Amniotic stem cell (primary cell): Measurements from ENCODE around the gene ADD3.

ENCODE experiments used
- DNase-seq: peaks from one replicate; lab custom pipeline; 2025; lab: John Stamatoyannopoulos, UW

ADD3 gene

GRCh38 chr10:110067960-110068770 is 60.4 kb downstream of the ADD3 start:
- no peak for DNase-seq

DNA sequence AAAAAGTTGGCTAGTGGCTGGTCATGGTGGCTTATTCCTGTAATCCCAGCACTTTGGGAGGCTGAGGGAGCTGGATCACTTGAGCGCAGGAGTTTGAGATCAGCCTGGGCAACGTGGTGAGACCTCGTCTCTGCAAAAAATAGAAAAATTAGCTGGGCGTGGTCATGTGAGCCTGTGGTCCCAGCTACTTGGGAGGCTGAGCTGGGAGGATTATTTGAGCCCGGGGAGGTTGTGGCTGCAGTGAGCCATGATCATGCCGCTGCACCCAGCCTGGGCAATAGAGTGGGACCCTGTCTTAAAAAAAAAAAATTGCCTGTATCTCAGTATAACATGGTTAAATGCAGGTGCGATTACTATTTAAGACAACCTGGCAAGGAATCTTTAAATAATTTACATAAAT is 61.0 kb downstream of the ADD3 start:
- no peak for DNase-seq

GRCh38 chr10:110069502-110069982 is 61.8 kb downstream of the ADD3 start:
- no peak for DNase-seq

- no peak for DNase-seq
Measured at GRCh38 chr10:110073896-110074295, 66.1 kb downstream of the ADD3 start.

DNA sequence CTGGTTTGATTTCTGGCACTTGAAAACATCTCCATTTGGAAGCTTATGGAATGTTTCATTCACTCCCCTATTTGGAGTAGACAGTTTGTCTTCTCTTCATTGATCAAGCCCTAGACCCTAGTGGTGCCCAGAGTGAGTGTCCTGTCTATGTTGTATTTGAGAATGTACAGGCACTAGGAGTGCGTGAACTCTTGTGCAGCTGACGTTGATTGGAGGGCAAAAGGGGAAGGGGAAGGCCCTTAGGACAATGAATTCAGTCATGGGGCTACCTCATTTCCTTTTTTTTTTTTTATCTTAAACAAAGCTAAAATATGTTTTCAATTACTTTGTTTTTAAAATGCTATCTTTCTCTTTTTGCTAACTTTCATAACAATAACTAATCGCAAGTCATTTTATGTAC is 66.5 kb downstream of the ADD3 start:
- DNase-seq = no peak

DNA sequence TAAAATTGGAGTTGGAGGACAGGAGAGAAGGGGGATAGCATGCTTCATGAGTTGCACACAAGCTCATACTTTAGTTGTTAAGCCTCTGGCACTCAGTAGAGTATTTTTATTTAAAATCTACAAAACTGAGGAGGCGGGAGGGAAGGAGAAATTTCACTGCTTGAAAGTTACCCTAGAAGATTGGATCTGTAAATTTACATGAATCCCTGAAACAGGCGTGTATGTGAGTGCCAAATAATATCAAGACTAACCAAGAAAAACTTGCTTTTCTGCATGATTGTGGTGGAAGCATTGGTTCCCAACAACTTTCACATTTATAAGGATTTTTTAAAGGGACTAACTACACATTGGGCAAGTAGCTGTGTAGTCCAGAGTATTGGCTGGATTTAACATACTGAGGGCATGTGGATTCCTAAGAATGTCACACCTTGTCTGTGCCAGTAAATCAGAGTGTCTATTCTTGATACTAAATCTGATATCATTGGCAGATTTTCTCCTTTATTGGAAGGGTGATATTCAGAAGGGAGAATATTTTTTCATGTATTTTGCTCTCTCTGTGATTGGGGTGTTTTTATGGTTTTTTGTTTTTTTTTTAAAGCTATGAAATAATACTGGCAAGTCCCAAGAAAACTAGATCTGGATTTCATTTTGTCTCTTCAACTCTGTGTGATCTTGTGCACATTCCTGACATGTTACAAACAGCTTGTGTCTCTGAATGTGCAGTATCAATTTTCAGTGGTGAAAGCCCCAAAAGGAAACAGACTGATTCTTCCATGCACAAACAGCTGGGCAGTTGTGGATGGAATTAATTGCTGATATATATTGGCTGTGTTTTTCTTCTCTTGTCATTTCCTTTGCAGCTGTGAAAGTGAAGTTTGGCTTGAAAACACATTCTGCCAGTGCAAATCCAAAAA is 67.2 kb downstream of the ADD3 start:
- DNase-seq = peak; percentile 74

DNA sequence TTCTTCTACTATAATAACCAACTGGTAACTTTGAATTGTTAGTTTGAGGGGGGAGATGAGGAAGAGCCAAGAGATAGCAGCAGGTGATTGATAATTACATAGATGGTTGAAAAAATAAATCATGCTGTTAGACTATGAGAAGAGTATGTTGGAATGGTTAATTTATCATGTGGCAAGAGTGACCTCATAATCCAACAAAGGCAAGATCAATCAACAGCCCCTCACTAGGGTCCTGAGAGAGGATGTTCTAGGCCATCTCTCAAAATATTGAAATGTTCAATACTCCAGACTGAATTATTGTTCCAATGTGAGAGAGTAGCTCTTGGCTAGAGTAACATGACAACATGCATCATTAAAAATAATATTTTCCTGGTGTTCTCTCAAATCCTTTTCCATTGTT is 67.9 kb downstream of the ADD3 start:
- DNase-seq = no peak

DNA sequence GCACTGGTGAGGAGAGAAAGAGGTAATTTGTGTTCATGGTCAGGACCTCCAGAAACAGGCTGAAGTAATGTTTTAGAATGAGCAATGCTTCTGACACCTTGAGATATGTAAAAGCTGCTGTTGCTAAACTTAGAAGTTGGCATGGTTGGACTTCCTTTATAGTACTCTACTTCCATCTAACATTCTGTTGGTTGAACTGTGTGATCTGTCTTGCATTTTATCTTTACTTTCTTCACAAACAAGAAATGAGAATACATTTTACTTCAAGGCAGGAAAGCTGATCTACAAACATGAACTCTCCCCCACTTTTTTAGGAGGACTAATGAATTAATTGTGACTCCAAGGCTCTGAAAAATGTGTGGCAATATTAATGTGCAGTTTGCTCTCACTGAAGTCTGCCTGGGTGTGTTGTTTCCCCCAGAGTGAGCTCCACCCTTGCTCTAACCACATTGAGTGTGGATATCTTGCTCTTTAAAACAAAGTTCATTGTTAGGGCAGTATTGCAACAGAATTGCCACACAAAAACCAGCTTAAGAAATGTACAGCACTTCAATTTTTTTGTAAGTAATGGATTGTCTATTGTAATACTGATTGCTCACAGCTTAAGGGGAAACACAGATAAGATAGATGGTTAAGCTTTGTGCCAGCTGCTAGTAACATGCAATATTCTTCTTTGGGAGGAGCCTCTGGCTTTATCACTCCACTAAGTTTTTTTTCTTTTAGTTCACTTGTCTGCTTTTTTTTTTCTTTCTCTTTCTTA is 69.0 kb downstream of the ADD3 start:
- DNase-seq = peak; percentile 18

GRCh38 chr10:110077436-110078130 is 69.8 kb downstream of the ADD3 start:
- DNase-seq = no peak

- no peak for DNase-seq
Measured at GRCh38 chr10:110078317-110078716, 70.5 kb downstream of the ADD3 start.

DNA sequence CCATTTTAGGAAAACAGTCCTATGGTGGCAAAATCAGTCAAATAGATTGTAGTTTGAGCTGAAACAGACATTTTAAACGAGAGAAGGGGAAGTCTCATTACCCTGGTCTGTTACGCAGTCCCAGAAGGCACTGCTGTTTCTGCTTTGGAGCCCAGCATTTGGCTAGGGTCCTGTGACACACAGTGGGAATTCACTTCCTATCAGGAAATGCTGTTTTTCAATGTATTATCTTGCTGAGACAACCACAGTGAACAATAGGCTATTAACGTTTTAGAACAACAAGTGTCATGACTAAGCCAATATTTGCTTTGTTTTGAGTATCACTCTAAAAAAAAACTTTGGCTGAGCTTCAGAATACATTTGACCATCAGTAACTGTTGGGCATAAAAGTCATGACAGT is 74.1 kb downstream of the ADD3 start:
- DNase-seq = no peak

DNA sequence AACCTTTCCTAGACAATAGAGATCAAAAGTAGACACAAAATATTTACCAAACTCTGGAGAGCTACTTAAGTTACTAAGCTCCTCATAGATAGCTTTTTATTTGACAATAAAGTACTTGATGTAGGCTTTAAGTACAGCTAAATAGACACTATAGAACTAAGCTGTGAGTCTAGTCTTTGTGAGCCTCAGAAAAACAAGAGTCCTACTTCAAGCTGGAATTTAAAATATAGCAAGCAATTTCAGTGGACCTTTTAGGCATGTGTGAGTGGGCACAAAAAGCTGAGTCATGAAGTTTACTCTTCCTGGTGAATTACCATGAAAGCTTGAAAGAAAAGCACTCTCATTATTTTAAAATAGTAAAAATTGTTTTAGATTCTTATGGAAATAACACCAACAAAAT is 76.1 kb downstream of the ADD3 start:
- DNase-seq = peak; percentile 36

GRCh38 chr10:110087682-110088081 is 79.9 kb downstream of the ADD3 start:
- no peak for DNase-seq

DNA sequence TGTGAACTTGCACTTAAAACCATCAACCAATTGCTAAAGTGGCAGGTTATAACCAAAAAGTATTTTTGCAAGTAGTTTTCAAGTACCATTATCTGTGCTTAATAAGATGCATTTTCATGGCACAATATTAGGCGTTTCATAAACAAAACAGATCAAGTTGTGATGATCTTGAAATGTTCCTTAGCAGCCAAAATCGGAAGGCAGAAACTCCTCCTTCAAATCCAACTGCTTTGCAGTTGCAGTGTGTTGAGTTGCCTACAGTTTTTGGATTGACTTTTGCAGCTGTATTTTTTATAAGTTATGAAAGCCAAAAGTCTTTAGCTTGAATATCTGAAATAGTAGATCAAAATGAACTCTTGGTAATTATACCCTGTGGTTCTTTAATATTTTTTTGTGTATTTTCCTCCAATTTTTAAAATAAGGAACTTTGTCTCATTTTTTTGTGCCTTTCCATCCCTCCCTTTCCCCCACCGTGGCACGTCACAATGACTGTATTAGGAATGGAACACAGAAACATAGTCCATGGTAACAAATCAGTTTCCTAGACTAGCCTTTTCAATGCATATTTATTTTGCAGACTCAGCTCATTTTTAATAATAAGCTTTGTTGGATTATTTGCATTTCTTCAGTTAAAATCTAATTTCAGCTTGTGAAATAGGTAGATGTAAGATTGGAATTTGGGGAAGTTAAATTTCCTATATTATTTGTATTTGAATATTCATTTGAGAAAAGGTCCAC is 80.8 kb downstream of the ADD3 start:
- DNase-seq = no peak

DNA sequence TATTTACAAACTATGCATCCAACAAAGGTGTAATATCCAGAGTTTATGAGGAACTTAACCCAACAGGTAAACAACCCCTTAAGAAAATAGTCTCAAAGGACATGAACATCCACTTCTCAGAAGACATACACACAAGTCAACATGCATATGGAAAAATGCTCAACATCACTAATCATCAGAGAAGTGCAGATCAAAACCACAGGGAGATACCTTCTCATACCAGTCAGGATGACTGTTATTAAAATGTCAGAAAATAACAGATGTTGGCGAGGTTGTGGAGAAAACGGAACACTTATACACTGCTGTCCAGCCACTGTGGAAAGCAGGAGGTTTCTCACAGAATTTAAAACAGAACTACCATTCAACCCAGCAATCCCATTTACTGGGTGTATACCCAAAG is 84.0 kb downstream of the ADD3 start:
- no peak for DNase-seq

DNA sequence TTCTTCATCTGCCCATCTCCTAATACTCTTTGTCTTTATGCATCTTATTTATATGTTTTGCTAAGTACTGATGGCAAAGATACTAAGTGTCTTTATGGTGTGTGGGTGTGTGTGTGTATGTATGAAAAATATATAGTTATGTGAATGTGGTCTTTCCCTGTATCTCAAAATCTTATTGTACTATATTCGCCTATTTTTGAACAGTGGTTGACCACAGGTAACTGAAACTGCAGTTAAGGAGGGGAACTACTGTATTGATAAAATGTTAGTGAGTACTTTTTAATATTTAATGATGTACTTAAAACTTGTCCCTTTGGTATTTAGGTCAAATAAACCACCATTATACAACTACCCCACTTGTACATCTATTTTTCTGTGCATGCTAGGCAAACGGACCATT is 85.9 kb downstream of the ADD3 start:
- DNase-seq = no peak

GRCh38 chr10:110094786-110095185 is 87.0 kb downstream of the ADD3 start:
- DNase-seq = no peak

GRCh38 chr10:110101464-110102144 is 93.8 kb downstream of the ADD3 start:
- no peak for DNase-seq

DNA sequence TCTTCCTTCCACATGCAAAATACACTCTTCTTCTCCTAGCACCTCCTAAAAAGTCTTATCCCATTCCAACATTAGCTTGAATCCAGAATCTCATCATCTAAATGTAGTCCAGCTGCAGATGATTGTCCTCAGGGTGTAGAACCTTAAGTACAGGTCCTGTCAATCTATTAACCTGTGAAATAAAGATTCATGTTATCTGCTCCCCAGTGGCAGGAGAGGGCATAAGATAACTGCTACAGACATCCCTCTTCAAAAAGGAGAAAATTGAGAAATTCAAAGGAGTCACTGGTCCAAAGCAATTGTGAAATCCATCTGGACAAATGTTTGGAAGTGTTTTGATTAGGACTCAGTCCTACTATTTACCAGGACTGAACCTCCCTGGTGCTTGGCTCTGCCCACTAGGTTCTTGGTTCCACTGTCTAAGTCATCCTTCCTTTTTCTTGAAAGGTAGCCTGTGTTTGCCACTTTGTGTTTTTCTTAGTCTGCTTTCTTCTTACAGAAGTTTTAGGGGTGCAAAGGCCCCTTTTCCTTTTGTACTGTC is 96.2 kb downstream of the ADD3 start:
- no peak for DNase-seq

GRCh38 chr10:110105873-110106272 is 98.1 kb downstream of the ADD3 start:
- DNase-seq = no peak
